Adrenal gland (tissue), 12 donors: ENCODE data around the gene BEST1. TPM values are rescaled to one million over a fixed set of nuclear protein-coding genes. Genes with fewer than 3 reads are reported as not detected.

Source experiments
- DNase-seq, 7 donors: peaks; one replicate each; pipeline ENCODE4 v3.0.0-alpha.2; 2019 to 2020
- H3K27ac ChIP-seq, 5 donors: fragments of 200-600 bp; sonication (generic) in 4 of 5; 1 replicate in 3 of 5; 2 replicates in 2 of 5; pipeline versions ENCODE4 v1.5.1 to v1.8.0; 2016 to 2020; ENCODE audit warnings: mild to moderate bottlenecking in 1 of 5
- H3K27me3 ChIP-seq: fragments of 200-600 bp; 2 replicates; pipeline ENCODE4 v1.8.0; 2021
- H3K36me3 ChIP-seq, 2 donors: fragments of 200-600 bp; replicated peaks in 1 of 2; 1 replicate in 1 of 2; 2 replicates in 1 of 2; pipeline versions ENCODE4 v1.5.1 to v1.8.0; 2018 to 2022
- H3K4me1 ChIP-seq, 2 donors: fragments of 200-600 bp; replicated peaks in 1 of 2; 1 replicate in 1 of 2; 2 replicates in 1 of 2; pipeline versions ENCODE4 v1.5.1 to v1.8.0; 2018 to 2021
- H3K4me3 ChIP-seq, 4 donors: fragments of 200-600 bp; sonication (generic) in 3 of 4; one replicate each; pipeline ENCODE4 v1.5.1; 2016 to 2018
- H3K9me3 ChIP-seq, 3 donors: fragments of 200-600 bp; sonication (generic) in 1 of 3; replicated peaks in 1 of 3; 1 replicate in 2 of 3; 2 replicates in 1 of 3; pipeline versions ENCODE4 v1.5.1 to v1.8.0; 2016 to 2021
- CTCF ChIP-seq, 6 experiments: fragments of 450-650 bp in 4 of 6; fragments of 200-600 bp in 2 of 6; sonication (generic) in 1 of 6; IDR thresholded peaks; 1 replicate in 5 of 6; 2 replicates in 1 of 6; pipeline versions ENCODE4 v1.5.1 to v1.8.0; 2016 to 2021; ENCODE audit warnings: antibody characterized with exemption in 6 of 6, mild to moderate bottlenecking in 2 of 6, moderate library complexity in 1 of 6
- POLR2A ChIP-seq, 2 donors: fragments of 450-650 bp; IDR thresholded peaks; one replicate each; pipeline ENCODE4 v1.6.1; 2017; ENCODE audit warnings: antibody characterized with exemption in 2 of 2, mild to moderate bottlenecking in 2 of 2, moderate library complexity in 1 of 2
- WGBS, 4 donors: extraction: QIAGEN DNeasy Blood & Tissue Kit in 2 of 4; methylation state at CpG; one replicate each; pipeline versions ENCODE4 v1.1.5 to v1.1.7; 2013 to 2017; 5-methylcytosine and 5-hydroxymethylcytosine counted together
- intact Hi-C, 2 donors: fragments of 100-400 bp; cut with DNase I; formaldehyde crosslinking; loops; one replicate each; pipeline versions ENCODE4 v1.14.1 to v1.15.0; 2022 to 2023
- polyA plus RNA-seq, 3 donors: library from polyadenylated mRNA; stranded (reverse); fragments of 200-250 nt in 2 of 3; fragments of 350-450 nt in 1 of 3; fragmentation: Illumina TruSeq in 1 of 3; extraction: RNeasy Lipid Tissue Mini Kit (QIAGEN cat#74804) in 1 of 3; gene quantifications; one replicate each; pipeline ENCODE4 v1.2.3, GENCODE V29; 2013 to 2014
- total RNA-seq, 9 donors: library from RNA; depleted of rRNA in 4 of 9; stranded (reverse); fragments of >200 nt in 4 of 9; fragments of 120-200 nt in 1 of 9; fragmentation: NEBNext Ultra II Directional in 1 of 9; extraction: Animal tissue kit (Norgen Biotek cat#: 25700) in 1 of 9; gene quantifications; one replicate each; pipeline versions ENCODE4 v1.1.0 to v1.2.4, GENCODE V29; 2013 to 2023
- donor health status: healthy with polysubstance abuse.
- donor health status: Bipolar disorder and iron deficiency.
- donor health status: DM: yes; HTN: yes; CAD: no.
- donor health status: DM: no; HTN: no; CAD: no.
- donor health status: DM: no; HTN: no; CAD: no.
- donor health status: DM: yes; HTN: yes; CAD: no.

BEST1 gene
- total and polyA plus RNA-seq, 12 donors: 0.44 to 6.8 (median 3.9) TPM

DNA sequence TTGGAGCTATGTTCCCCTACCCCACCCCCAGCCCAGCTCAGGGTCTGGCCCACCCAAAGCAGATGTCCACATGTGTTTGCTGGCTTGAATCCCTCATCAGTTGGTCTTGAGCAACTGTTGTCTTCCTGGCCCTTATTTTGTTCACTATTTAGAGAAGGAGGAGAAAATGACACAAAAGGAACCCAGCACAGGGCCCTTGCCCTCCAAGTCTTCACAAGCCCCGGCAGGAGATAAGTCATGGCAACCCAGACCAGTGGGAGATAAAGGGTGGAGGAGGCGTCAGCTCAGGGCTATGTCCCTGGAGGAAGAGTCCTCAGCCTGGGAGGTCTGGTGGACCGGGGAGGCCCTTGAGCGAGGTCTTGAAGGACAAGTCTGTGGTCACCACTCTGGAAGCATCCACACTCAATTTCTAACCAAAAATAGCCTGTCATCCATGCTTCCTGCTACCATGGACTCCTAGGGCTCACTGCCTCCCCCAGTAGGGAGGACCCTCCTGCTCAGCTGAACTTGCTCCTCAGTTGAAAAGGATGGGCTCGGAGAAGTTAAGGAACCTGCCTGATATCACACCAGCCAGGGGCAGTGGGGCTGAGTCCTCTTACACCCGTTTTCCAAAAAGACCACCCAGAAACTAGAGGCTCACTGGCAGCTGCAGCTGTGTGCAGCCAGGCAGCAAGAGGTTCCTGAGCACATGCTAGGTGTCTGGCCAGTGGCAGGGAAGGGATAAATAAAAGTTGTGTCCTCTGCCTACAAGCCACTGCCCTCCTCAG lies 31.0 kb upstream of the BEST1 start:
- peak in 3 of 7 donors; percentile 27 to 50 (median 31) for DNase-seq
- peaks cover 13 to 27% of the 10 kb centered on the region in 2 donors for H3K4me1 ChIP-seq
- no peaks in the 10 kb centered on the region for H3K9me3 ChIP-seq
- WGBS, 4 donors: 56 to 78% (median 65%) methylated on average over 5 to 6 of the region's 6 CpGs
- H3K4me3 ChIP-seq: no peak overlapping the region
- intact Hi-C loops: no loop called here
- TF ChIP-seq CTCF (IDR thresholded peaks at IDR 0.05) (no peak), POLR2A (IDR thresholded peaks at IDR 0.05) (no peak)
- H3K27ac ChIP-seq: peak overlapping the region in 2 of 5 donors; percentile 78 to 85
- no peaks in the 10 kb centered on the region for H3K36me3 ChIP-seq
- H3K27me3 ChIP-seq: no peaks in the 10 kb centered on the region

DNA sequence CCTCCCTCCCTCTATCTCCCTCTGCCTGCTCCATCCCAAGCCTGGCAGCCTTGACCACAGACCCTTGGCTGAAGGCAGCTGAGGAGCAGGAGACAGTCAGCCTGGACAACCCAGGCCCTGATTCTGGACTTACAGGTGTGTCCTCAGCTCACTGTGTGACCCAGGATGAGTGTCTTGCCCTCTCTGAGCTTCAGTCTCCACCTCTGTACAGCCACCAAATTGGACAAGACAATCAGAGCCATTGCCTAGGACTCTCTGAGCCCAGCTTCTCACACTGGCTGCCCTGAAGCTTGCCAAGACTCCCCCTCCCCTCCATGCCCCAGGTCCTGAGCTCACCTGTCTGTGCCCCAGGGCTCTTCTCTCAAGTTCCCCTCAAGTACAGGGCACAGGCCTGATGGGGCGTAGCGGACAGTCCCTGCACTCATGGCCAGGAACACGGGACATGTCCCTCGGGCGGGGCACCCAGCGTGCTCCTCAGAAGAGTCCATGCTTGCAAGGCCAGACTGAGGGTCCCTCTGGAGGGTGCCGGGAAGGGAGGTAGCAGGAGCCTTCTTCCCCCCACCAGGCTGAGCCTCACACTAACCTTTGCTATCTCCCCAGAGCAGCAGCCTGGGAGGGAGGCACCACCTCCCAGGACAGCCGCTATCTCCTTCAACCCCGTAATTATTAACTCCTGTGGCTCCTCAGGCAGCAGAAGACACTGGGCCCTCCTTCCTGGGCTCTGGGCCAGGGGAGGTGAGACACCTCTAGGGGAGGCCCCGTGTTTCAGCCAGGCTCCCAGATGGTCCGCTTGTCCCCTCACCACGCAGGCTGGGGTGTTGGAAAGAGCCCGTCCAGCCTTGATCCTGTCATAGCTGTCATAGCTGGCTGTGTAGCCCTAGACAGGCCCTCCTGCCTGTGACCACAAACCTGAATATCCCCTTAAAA lies 30.2 kb upstream of the BEST1 start:
- no peaks in the 10 kb centered on the region for H3K27me3 ChIP-seq
- intact Hi-C loops: no loop called here
- TF ChIP-seq POLR2A (IDR thresholded peaks at IDR 0.05) (no peak), CTCF (IDR thresholded peaks at IDR 0.05) (no peak)
- 74 to 80% (median 77%) methylated on average over 7 to 13 of the region's 13 CpGs for WGBS, 4 donors
- DNase-seq: peak in 2 of 7 donors; percentile 12 to 47
- H3K4me1 ChIP-seq: peaks cover 13 to 30% of the 10 kb centered on the region in 2 donors
- no peaks in the 10 kb centered on the region for H3K9me3 ChIP-seq
- no peak overlapping the region for H3K4me3 ChIP-seq
- no peaks in the 10 kb centered on the region for H3K36me3 ChIP-seq
- H3K27ac ChIP-seq: peak overlapping the region in 2 of 5 donors; percentile 78 to 85

GRCh38 chr11:61921446-61921845 lies 28.7 kb upstream of the BEST1 start:
- no peak for TF ChIP-seq POLR2A (IDR thresholded peaks at IDR 0.05)
- no peak for TF ChIP-seq CTCF (IDR thresholded peaks at IDR 0.05)
- no peak overlapping the region for H3K27ac ChIP-seq
- H3K36me3 ChIP-seq: no peaks in the 10 kb centered on the region
- H3K9me3 ChIP-seq: no peaks in the 10 kb centered on the region
- 66 to 89% (median 85%) methylated on average over 2 to 3 of the region's 3 CpGs for WGBS, 4 donors
- peak in 2 of 7 donors; percentile 3 to 40 for DNase-seq
- intact Hi-C loops: no loop called here
- H3K4me1 ChIP-seq: peaks cover 13 to 30% of the 10 kb centered on the region in 2 donors
- H3K27me3 ChIP-seq: no peaks in the 10 kb centered on the region
- no peak overlapping the region for H3K4me3 ChIP-seq

DNA sequence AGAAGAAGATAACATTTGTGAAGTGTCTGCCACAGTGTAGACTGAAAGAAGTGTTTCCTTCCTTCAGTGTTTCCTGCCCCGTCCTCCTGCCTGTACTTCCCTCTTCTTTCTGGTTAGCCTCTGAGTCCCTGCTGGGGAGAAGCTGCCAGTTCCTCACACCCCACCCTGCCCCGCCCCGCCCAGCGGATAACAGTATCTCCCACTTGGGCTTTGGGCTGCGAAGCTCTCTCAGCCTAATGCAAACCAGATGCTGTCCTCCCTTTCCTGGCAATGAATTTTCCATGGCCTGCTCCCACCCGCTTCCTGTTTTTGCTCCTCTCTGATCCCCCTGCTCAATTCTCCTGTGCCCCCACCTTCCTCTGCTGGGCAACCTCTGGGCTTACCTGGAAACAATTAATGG lies 27.6 kb upstream of the BEST1 start:
- WGBS, 4 donors: 52 to 59% (median 57%) methylated on average over 6 of the region's 6 CpGs
- TF ChIP-seq CTCF (IDR thresholded peaks at IDR 0.05) (no peak), POLR2A (IDR thresholded peaks at IDR 0.05) (peak in 1 of 2 donors; percentile 14)
- peak in 5 of 7 donors; percentile 45 to 80 (median 62) for DNase-seq
- H3K9me3 ChIP-seq: no peaks in the 10 kb centered on the region
- H3K36me3 ChIP-seq: no peaks in the 10 kb centered on the region
- peaks cover 13 to 30% of the 10 kb centered on the region in 2 donors for H3K4me1 ChIP-seq
- H3K4me3 ChIP-seq: no peak overlapping the region
- intact Hi-C loops: no loop called here
- no peaks in the 10 kb centered on the region for H3K27me3 ChIP-seq
- peak overlapping the region in 4 of 5 donors; percentile 50 to 93 (median 69) for H3K27ac ChIP-seq
